ENCODE results near the gene SPAG17.

The SPAG17 gene

GRCh38 chr1:118185084-118185832 lies at the start of gene SPAG17:
TSS of gene SPAG17 (minus strand) at chr1:118185228. CDS start at chr1:118185157, 71 bp downstream.
- TF ChIP-seq, protein P1, sequence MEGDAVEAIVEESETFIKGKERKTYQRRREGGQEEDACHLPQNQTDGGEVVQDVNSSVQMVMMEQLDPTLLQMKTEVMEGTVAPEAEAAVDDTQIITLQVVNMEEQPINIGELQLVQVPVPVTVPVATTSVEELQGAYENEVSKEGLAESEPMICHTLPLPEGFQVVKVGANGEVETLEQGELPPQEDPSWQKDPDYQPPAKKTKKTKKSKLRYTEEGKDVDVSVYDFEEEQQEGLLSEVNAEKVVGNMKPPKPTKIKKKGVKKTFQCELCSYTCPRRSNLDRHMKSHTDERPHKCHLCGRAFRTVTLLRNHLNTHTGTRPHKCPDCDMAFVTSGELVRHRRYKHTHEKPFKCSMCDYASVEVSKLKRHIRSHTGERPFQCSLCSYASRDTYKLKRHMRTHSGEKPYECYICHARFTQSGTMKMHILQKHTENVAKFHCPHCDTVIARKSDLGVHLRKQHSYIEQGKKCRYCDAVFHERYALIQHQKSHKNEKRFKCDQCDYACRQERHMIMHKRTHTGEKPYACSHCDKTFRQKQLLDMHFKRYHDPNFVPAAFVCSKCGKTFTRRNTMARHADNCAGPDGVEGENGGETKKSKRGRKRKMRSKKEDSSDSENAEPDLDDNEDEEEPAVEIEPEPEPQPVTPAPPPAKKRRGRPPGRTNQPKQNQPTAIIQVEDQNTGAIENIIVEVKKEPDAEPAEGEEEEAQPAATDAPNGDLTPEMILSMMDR (IDR thresholded peaks at IDR 0.05; ENCODE audit: low read depth, low read length), result peak; percentile 39
- DNase-seq (ENCODE audit: extremely low read depth, low read depth), result no peak

GRCh38 chr1:118225471-118225870 lies 40.4 kb upstream of the SPAG17 start:
- DNase-seq (ENCODE audit: extremely low read depth, low read depth), result no peak
- TF ChIP-seq, protein P1 (IDR thresholded peaks at IDR 0.05; ENCODE audit: low read depth, low read length), result no peak

DNA sequence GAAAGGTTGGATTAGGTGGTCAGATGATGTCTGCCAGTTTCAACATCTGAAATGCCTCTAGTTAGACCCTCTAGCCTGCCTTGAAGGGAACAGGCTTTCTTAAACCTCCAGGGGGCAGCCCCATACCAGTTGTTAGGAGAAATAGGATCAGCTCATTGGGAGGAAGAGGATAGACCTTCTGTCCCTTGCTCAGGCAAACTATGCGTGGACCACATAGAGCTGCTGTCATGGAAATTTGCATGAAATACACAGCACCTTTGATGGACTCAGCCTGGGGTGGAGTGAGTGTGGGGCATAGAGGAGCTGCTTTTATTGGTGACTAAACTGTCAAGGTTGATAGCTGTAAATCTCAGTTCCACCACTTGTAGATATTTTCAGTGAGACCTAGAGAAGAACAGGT lies 38.4 kb upstream of the SPAG17 start:
- TF ChIP-seq, protein P1 (IDR thresholded peaks at IDR 0.05; ENCODE audit: low read depth, low read length), result peak; percentile 51
- DNase-seq (ENCODE audit: extremely low read depth, low read depth), result no peak

- TF ChIP-seq, protein P1 (IDR thresholded peaks at IDR 0.05; ENCODE audit: low read depth, low read length), result no peak
Measured at GRCh38 chr1:118219438-118219837, 34.4 kb upstream of the SPAG17 start.

GRCh38 chr1:118217141-118217838 lies 32.3 kb upstream of the SPAG17 start:
- TF ChIP-seq, protein P1 (IDR thresholded peaks at IDR 0.05; ENCODE audit: low read depth, low read length), result no peak
- DNase-seq (ENCODE audit: extremely low read depth, low read depth), result no peak

More at GRCh38 chr1:118219438-118219837, 34.4 kb upstream of the SPAG17 start:
- DNase-seq (ENCODE audit: extremely low read depth, low read depth), result no peak

GRCh38 chr1:118214866-118215265 lies 29.8 kb upstream of the SPAG17 start:
- TF ChIP-seq, protein P1 (IDR thresholded peaks at IDR 0.05; ENCODE audit: low read depth, low read length), result no peak
- DNase-seq (ENCODE audit: extremely low read depth, low read depth), result no peak

GRCh38 chr1:118210723-118211110 lies 25.7 kb upstream of the SPAG17 start:
- TF ChIP-seq, protein P1 (IDR thresholded peaks at IDR 0.05; ENCODE audit: low read depth, low read length), result no peak

More at GRCh38 chr1:118210723-118211110, 25.7 kb upstream of the SPAG17 start:
- DNase-seq (ENCODE audit: extremely low read depth, low read depth), result no peak
